Activated CD8-positive, alpha-beta memory T cell treated with anti-CD3 and anti-CD28 coated beads, Interleukin-2, amount 50 U/mL, for 4 hours (primary cell): ENCODE data around the gene ARHGEF17.

ENCODE experiments used
- DNase-seq: peaks from one replicate; pipeline ENCODE4 v3.0.0-alpha.2; 2020

ARHGEF17 gene

GRCh38 chr11:73334384-73335203 is 26.5 kb downstream of the ARHGEF17 start:
- DNase-seq: no peak

- peak; percentile 82 for DNase-seq
These were observed 27.3 kb downstream of the ARHGEF17 start for GRCh38 chr11:73335204-73335923.

GRCh38 chr11:73337846-73338245 is 29.8 kb downstream of the ARHGEF17 start:
- no peak for DNase-seq

GRCh38 chr11:73338279-73338678 is 30.2 kb downstream of the ARHGEF17 start:
- DNase-seq: no peak

GRCh38 chr11:73340164-73340563 is 32.1 kb downstream of the ARHGEF17 start:
- no peak for DNase-seq

- no peak for DNase-seq
These were observed 34.6 kb downstream of the ARHGEF17 start for GRCh38 chr11:73342633-73343032.

GRCh38 chr11:73343076-73343873 is 35.2 kb downstream of the ARHGEF17 start:
- DNase-seq: no peak

- DNase-seq: no peak
These were observed 36.1 kb downstream of the ARHGEF17 start for GRCh38 chr11:73344191-73344607.

- DNase-seq: no peak
These were observed 37.5 kb downstream of the ARHGEF17 start for GRCh38 chr11:73345481-73346160.

- no peak for DNase-seq
These were observed 38.3 kb downstream of the ARHGEF17 start for GRCh38 chr11:73346186-73346935.

GRCh38 chr11:73347067-73347466 is 39.0 kb downstream of the ARHGEF17 start:
- no peak for DNase-seq

- no peak for DNase-seq
These were observed 40.8 kb downstream of the ARHGEF17 start for GRCh38 chr11:73348838-73349237.

- no peak for DNase-seq
These were observed 41.6 kb downstream of the ARHGEF17 start for GRCh38 chr11:73349633-73350032.

- DNase-seq: peak; percentile 42
These were observed 43.0 kb downstream of the ARHGEF17 start for GRCh38 chr11:73350908-73351636.

GRCh38 chr11:73353422-73353821 is 45.3 kb downstream of the ARHGEF17 start:
- no peak for DNase-seq

- DNase-seq: no peak
These were observed 47.0 kb downstream of the ARHGEF17 start for GRCh38 chr11:73355109-73355508.

GRCh38 chr11:73356979-73357860 is 49.1 kb downstream of the ARHGEF17 start:
- DNase-seq: no peak

GRCh38 chr11:73358071-73358470 is 50.0 kb downstream of the ARHGEF17 start:
- DNase-seq: no peak

GRCh38 chr11:73359341-73359740 is 51.3 kb downstream of the ARHGEF17 start:
- no peak for DNase-seq
